Fibroblast of gingiva (primary cell): ENCODE data around the gene MDH2.
"Not testable (repeated sequence)": the region's sequence is repeated elsewhere in the genome, so short reads cannot be mapped to it uniquely, and the experiment has no call there.

Source experiments
- DNase-seq: peaks from one replicate; pipeline ENCODE4 v3.0.0-alpha.2; 2011; ENCODE audit warnings: low read depth

Gene MDH2

GRCh38 chr7:76047305-76047810 lies 548 bp upstream of the MDH2 start:
- no peak for DNase-seq

GRCh38 chr7:76048668-76048988 lies 722 bp downstream of the MDH2 start:
- no peak for DNase-seq

GRCh38 chr7:76049295-76049694 lies 1.4 kb downstream of the MDH2 start:
- no peak for DNase-seq

DNA sequence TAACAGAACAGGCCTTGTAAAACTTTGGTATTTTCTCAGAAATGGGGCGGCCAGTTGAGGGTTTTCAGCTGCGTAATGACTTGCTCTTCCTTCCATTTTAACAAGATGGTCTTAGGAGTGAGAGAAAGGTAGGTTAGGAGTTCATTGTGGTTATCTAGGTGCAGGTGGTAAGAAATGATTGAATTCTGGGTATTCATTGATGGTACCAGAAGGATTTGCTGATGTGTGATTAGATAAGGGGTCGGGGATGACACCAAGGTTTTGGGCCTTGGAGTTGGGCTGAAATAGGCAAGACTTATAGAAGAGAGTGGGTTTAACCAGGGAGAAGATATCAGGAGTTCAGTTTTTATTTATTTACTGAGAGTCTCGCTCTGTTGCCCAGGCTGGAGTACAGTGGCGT lies 2.6 kb downstream of the MDH2 start:
- no peak for DNase-seq

DNA sequence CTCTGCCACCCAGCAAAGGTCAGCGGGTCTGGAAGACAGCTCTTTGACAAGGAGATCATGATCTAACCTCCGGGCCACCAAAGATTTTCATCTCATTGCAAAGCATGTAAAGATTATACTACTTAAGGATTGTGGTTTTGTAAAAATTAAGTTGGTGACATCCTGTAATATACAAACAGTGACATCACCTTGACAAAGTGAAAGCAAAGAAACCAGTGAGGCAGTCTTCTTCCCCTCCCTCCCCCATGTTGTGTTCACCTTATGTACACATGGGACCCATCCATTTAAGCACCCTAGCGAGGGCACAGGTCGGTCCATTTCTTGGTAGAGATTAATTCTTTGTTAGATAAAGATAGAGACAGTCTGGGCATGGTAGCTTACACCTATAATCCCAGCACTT lies 3.9 kb downstream of the MDH2 start:
- DNase-seq = no peak

DNA sequence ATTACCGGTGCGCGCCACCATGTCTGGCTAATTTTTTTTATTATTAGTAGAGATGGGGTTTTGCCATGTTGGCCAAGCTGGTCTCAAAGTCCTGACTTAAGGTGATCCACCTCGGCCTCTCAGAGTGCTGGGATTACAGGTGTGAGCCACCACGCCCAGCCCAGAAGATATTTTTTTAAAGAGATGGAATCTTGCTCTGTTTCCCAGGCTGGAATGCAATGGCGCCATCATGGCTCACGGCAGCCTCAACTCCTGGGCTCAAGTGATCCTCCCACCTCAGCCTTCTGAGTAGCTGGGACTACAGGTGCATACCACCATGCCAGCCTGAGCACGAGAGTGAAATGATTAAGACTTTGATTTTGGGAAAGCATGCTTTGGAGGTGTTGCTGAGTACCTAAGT lies 4.8 kb downstream of the MDH2 start:
- DNase-seq = not testable (repeated sequence)

DNA sequence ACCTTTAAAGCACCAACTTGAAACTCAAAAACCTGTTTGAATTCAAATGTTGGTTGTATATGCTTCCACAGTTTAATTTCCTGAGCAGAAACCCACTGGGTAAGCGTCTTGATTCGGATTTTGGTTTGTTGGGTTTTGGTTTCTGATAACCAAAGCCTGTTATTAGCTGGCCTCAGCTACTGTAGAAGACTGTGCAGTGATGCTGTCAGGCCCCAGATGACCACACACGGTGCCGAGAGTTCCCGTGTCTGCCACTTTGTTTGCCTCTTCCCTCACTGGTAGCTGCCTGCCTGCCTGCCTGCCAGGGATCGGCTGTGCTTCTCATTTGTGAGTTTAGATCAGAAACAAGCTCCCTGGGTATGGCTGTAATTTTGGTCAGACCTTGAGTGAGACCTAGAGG lies 5.6 kb downstream of the MDH2 start:
- DNase-seq = no peak

- peak; percentile 57 for DNase-seq
Observed at GRCh38 chr7:76054123-76055120, 6.5 kb downstream of the MDH2 start.

GRCh38 chr7:76056241-76056640 lies 8.3 kb downstream of the MDH2 start:
- no peak for DNase-seq

- DNase-seq = no peak
Observed at GRCh38 chr7:76057103-76057812, 9.4 kb downstream of the MDH2 start.

DNA sequence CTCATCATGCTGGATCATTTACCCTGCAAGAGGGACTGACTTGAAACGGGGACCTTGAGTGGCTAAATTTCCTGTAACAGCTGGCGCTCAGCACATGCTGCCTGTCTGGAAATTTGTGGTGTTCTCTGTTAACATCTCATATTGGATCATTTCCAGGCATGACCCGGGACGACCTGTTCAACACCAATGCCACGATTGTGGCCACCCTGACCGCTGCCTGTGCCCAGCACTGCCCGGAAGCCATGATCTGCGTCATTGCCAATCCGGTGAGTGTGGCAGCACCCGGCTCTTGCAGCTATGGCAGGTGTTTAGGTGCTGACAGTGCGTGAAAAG lies 9.9 kb downstream of the MDH2 start:
- DNase-seq = no peak

- not testable (repeated sequence) for DNase-seq
Observed at GRCh38 chr7:76058745-76059144, 10.8 kb downstream of the MDH2 start.

GRCh38 chr7:76060842-76061241 lies 12.9 kb downstream of the MDH2 start:
- DNase-seq = no peak

DNA sequence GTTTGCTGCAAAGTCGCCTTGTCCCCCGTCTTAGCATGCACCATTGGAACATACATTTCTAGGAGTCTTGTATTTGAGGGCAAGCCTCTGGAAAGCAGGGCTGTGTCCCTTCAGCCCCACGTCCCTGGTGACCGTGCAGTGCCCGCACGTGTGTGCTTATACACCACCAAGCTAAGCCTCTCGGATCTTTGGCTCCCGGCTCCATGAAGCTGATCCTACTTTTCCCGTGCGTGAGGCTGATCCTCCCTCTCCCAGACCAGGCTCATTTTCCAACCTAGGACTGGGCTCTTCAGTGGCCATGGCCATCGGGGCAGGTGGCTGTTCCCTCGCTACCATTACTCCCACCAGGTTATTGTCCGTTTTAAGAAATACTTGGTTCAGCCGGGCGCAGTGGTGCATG lies 14.3 kb downstream of the MDH2 start:
- DNase-seq = no peak

DNA sequence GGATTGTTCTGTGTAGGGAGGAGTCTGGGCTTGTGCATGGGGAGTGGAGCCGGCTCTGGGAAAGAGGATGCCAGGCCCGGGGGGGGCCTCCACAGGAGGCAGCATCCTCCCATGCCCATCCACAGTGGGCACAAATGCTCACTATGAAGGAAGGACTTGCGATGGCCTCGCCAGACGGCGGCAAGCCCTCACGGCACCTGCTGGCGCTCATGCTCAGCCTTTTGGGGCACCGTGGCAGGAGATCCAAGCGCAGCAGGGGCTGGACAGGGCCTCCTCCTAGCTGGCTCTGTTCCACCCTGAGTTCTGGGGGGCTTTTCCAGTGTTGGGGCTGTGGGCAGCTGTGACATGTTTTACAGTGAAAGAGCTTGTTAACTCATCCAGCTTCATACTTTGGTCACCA lies 15.2 kb downstream of the MDH2 start:
- DNase-seq = no peak

- DNase-seq = no peak
Observed at GRCh38 chr7:76063525-76063924, 15.6 kb downstream of the MDH2 start.

DNA sequence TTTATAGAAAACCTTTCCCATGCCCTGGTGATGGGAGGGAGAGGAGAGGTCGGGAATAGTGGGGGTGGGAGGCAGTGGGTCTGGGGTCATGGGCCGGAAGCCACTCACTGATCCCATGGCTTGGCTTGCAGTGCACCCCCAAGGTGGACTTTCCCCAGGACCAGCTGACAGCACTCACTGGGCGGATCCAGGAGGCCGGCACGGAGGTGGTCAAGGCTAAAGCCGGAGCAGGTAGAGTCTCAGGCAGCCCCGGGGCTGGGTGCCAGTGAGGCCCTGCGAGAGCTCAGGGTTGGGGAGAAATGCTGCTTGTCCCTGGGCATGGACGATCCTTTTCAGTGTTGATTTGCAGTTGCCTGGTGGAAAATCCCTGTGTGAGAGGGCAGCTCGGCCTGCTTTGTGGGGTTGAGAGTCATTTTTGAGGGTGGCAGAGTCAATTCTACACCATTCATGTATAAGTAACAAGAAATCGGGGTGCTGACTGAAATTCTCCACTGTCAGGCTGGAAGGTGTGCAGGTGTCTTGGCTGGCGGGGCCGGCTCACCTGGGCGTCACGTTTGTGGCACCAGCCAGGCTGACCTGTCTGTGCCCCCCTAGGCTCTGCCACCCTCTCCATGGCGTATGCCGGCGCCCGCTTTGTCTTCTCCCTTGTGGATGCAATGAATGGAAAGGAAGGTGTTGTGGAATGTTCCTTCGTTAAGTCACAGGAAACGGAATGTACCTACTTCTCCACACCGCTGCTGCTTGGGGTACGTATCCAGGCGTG lies 16.5 kb downstream of the MDH2 start:
- no peak for DNase-seq

DNA sequence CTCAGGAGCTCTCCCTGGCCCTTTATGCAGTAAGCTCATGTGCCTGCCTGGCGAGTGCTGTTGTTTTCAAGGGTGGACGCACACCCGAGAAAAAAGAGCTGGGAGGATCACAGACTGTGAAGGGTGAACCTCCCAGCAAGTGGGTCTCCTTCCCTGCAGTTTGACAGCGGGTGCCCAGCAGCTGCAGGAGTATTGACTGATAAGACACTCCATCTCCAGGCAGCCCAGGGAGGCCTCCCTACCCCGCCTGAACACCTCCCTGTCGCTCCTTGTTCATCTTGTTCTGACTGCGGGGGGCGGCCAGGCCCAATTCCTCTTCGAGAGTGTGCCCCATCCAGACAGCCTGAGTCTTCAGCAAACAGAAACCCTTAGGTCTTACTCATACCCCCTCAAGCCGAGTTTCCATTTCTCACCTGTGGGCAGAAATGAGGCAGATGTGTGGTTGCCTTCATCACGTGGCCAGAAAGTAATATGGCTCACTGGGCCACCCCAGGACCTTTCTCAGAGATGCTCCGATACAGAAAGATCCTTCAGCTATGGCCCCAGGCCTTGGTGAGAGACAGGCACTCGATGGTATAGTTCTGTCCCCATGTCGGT lies 17.2 kb downstream of the MDH2 start:
- DNase-seq = no peak

DNA sequence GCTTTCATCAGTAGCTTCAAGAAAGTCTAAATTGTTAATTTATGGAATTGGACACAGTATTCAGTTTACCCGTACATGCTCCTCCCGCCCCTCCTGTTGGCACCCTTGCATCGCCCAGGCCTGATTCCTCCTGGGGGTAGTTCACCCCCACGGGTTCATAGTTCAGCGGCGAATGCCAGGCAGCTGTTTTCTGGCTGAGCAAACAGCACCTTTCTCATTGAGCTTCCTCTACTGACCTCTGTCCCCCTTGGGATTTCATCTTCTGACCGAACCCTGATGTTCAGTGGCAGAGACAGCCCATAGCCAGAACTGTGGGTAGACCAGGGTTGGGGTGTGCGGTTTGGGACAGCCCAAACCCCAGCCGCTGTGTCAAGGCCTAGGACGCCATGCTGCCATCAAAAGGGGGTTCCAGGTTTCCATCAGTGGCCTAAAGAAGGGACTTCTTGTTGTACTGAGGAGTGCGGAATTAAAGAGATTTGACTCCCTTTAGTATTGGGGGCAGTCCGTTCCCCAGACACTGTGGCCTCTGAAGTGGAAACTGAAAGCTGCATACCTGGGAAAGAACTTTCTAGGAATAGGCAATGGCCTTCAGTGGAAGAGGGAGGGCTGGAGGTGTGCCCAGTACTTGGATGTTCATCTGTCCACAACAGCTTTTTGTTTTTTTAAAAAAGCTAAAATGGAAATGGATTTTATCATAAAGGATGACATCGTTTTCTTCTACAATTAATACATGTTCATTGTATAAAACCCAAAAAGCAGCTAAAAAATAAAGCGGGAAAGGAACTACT lies 19.0 kb downstream of the MDH2 start:
- DNase-seq = no peak

DNA sequence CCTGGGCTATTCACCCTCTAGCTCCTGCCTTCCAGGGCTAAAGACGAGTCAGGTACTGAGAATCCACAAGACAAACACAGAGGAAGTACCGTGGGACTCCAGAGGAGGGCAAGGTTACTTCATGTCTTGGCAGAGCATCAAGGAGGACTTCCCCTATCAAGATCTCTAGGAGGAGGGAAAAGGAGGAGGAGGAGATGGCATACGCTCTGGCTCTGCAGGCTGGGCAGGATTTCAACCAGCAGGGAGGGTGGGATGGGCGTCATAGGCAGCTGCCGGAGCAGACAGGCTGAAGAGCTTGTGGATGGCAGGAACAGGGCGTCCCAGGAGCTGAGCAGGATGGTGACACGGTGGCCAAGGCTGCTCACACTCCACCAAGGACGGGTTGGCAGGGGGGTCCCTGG lies 21.3 kb downstream of the MDH2 start:
- peak; percentile 93 for DNase-seq
